NCI-H146 treated with DMSO at 0.1 percent for 48 hours (cell line): Measurements from ENCODE around the gene EFNA2.
"Not testable (repeated sequence)": the region's sequence is repeated elsewhere in the genome, so short reads cannot be mapped to it uniquely, and the experiment has no call there.

Source experiments
- DNase-seq: peaks from one replicate; lab custom pipeline; 2025; ENCODE audit not compliant: unreplicated experiment; lab: John Stamatoyannopoulos, UW

The EFNA2 gene

DNA sequence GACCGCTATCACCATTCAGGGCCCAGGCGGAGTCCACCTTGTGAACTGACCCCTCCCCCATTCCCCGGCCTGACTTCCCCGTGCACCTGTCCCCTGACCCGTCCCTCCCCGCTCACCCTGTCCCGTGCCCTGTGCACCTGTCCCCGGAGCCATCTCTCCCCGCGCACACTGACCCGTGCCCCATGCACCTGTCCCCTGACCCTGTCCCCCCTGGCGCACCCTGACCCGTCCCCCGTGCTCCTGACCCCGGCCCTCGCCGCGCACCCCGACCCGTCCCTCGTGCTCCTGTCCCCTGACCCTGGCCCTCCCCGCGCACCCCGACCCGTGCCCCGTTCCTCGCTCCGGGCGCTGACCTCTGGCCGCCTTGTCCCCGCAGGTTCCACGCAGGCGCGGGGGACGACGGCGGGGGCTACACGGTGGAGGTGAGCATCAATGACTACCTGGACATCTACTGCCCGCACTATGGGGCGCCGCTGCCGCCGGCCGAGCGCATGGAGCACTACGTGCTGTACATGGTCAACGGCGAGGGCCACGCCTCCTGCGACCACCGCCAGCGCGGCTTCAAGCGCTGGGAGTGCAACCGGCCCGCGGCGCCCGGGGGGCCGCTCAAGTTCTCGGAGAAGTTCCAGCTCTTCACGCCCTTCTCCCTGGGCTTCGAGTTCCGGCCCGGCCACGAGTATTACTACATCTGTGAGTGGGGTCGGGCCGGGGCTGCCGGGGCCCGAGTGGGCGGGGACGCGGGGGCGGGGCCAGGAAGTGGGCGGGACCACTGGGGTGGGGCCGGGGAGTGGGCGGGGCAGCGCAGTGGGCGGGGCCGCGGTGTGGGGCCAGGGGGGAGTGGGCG, 9.7 kb downstream of the EFNA2 start:
- no peak for DNase-seq

DNA sequence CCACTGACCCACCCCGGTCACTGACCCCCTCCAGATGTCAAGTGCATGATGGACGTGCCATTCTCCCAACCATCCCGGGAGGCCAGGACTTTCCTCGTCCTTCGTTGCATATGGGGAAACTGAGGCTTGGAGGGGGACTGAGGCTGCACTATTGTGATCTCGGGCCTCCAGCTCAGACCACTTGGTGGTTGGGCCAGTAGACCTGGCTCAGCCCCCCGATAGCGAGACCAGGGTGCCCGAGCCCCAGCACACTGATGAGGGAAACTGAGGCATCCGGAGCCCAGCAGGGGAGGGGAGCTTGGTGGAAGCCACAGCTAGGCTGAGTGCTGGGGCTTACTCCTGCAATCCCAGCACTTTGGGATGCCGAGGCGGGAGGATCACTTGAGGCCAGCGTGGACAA, 10.4 kb downstream of the EFNA2 start:
- no peak for DNase-seq

DNA sequence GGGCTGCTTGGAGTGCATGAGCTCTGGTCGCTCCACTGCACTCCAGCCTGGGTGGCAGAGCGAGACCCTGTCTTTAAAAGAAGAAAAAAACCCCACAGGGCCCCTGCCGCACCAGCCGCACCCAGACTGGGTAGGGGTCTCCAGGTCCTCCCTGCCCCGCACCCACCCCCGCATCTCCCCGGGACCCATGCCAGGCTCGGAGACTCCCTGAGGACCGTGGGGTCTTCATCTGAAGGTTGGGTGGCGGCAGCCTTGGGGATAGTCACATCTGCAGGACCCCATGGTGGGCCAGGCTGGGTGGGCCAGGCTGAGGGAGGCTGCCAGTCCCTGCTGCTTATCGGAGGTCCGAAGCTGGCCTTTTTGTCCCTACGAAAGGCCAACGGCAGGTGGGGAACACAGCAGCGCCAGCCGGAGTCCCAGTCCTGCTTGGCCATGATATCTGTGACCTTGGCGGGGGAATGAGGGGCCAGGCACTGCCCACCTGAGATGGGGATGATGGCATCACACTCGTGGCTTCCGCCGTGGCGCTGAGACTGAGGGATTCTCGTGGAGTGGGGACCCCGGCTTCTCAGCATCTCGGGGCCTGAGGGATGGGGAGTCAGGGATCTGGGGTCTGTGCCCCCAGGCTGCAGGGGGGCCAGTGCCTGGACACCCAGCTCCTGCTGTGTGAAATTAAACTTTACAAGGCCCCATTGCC, 11.1 kb downstream of the EFNA2 start:
- no peak for DNase-seq

DNA sequence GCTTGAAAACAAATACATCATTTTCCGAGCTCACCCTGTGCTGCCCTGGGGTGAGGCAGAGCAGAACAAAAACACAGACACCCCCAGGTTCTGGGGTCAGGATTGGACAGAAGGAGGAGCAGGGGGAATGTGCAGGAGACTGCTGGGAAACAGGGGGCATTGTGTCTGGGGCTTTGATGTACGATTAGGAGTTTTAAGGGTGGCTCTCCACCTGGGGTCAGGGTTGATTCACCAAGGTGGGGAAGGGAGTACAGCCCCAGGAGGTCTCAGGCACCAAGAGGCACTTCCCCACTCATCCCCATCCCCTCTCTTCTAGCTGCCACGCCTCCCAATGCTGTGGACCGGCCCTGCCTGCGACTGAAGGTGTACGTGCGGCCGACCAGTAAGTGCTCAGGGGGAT, 12.6 kb downstream of the EFNA2 start:
- DNase-seq: no peak

DNA sequence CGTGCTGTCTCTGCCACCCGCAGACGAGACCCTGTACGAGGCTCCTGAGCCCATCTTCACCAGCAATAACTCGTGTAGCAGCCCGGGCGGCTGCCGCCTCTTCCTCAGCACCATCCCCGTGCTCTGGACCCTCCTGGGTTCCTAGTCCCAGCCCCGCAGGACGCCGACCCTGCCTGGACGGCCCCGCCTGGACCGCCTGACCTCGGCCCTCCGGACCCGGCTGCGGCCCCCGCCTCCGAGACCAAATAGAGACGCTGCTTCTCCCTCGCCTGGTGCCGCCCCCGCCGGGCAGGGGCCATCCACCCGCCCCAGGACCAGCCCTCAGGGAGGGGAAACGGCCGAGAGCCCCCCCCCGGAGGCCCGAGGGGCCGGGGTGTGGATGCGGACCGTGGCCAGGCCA, 14.1 kb downstream of the EFNA2 start:
- no peak for DNase-seq

DNA sequence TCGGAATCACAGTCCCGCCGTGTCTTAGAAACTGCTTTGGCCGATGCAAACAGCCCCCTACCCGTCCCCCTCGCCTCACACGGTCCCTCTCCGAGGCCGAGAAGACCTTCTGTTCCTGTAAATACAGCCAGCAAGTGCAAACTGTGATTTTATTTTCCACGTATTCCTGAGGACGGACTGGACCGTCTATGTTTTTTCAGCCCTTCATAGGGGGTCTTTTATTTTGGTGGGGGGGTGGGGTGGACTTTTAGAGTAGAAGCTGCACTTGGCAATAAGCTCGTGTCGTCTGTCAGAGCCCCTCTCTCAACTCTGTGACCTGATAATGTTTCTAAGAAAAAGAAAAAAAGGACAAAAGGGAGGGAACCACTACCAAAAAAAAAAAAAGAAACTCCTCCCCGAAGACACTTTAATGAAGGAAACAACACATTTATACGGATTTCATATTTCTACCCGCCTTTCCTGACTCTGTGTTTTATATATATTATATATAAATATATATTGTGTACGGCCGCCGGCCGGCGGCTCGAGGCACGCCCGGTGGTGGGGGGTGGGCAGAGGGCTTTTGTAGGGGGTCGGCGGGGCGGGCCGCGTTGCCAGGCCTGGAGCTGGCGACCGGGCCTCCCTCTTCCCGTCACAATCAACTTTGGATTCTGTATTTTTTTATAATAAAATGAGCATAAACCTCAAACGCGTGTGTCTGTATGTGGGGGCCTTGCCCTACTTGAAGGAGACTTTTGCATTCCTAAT, 15.2 kb downstream of the EFNA2 start:
- no peak for DNase-seq

DNA sequence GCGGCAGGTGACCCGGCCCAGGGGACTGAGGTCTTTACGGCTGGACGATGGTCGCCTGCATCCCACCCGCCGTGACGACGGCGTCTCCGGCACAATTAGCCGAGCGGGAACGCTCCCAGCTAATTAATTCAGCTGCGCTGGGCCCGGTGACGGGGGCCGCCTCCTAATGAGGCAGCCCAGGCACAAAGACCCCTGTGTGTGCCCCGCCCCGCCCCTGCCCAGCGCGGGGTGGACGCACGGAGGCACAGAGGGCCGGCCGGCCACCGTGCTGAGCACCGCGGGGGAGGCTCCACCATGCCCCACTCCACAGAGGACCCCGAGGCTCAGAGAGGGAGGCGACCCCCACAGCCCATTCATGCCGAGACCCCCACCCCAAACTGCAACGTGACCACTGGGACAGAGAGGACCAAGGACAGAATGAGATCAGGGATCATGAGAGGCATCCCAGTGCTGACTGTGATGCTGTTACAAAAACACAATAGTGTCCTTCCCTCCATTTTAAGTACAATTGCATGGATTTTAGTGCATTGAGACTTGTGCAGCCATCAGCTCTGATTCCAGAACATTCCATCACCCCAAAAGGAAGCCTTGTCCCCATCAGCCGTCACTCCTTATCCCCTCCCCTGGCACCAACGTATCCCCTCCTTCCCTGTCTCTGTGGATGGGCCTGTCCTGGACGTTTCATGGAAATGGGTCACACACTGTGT, 17.0 kb downstream of the EFNA2 start:
- DNase-seq: no peak

DNA sequence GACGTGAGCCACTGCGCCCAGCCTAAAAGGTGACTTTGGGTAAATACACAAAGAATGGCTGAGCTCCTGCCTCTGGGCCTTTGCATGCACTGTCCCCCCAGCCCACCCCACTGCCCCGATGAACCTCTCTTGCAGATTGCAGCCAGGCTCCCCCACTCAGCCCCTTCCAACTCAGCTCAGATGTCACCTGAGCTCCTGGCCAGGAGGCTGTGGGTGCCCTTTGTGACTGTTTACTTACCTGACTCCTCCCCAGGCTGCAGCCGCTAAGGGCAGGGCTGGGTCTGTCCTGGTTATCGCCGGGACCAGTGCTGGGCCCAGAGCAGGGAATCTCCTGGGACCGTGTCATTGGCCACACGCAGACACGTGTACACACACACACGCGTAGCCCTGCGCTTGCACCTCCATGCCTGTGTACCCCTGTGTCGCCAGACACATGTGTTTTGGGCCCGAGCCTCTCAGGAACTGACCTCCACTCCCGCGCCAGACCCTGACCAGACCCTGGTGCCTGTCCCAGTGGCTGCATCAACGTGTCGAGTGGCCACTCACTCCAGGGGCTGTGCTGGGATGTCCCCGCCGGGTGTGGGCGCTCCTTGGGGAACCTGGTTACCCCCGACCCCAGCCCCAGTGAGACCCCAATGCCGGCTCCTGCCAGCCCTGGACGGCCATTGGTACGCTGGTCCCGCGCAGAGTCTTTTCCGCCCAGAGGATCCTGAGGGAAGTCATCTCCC, 18.7 kb downstream of the EFNA2 start:
- DNase-seq: no peak

DNA sequence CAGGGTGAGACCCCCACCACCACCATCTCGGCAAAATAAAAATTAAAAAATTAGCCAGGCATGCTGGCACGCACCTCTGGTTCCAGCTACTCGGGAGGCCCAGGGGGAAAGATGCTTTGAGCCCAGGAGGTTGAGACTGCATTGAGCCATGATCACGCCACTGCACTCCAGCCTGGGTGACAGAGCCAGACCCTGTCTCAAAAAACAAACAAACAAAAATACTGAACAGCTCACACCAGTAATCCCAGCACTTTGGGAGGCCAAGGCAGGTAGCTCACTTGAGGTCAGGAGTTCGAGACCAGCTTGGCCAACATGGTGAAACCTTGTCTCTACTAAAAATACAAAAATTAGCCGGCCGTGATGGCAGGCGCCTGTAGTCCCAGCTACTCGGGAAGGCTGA, 19.7 kb downstream of the EFNA2 start:
- not testable (repeated sequence) for DNase-seq

DNA sequence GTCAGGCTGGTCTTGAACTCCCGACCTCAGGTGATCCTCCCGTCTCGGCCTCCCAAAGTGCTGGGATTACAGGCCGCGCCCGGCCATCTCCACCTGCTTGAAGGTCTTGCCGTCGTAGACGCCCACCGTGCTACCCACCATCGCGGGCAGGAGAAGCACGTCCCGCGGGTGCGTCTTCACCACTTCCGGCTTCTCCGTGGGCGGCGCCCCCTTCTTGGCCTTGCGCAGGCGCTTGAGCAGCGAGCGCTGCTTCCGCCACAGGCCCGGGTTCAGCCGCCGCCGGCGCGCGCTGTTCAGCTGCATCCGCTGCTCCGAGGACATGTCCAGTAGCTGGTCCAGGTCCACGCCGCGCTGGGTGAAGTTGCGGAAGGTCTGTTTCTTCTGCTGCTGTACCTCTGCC, 21.6 kb downstream of the EFNA2 start:
- DNase-seq: no peak

DNA sequence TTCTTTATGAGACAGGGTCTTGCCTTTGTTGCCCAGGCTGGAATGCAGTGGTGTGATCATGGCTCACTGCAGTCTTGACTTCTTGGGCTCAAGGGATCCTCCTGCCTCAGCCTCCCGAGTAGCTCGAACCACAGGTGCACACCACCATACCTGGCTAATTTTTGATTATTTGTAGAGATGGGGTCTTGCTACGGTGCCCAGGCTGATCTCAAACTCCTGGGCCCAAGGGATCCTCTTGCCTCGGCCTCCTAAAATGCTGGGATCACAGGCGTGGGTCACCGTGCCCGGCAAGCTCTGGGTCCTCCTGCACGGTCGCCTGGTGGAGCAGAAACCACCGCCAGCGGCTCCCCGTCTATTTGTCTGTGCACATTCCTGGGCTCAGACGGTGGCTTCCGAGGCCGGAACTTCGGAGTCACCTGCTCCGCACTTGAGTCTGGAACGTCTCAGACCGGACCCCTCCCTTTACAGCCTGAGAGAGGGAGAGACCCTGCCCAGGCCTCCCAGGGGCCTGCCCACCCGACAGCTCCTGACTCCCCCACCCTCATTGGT, 22.2 kb downstream of the EFNA2 start:
- no peak for DNase-seq

DNA sequence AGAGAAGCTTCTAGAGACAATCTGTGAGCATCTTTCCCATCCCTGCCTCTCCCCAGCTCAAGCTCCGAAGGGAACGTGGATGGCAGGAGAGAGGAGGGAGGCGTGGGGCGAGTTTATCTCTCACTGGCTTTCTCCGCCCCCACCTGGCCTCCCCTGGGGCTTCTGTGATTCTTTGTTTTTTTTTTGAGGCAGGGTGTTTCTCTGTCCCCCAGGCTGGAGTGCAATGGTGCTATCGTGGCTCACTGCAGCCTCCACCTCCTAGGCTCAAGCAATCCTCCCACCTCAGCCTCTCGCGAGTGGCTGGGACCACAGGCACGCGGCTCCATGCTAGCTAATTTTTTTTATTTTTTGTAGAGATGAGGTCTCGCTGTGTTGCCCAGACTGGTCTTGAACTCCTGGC, 23.0 kb downstream of the EFNA2 start:
- no peak for DNase-seq

DNA sequence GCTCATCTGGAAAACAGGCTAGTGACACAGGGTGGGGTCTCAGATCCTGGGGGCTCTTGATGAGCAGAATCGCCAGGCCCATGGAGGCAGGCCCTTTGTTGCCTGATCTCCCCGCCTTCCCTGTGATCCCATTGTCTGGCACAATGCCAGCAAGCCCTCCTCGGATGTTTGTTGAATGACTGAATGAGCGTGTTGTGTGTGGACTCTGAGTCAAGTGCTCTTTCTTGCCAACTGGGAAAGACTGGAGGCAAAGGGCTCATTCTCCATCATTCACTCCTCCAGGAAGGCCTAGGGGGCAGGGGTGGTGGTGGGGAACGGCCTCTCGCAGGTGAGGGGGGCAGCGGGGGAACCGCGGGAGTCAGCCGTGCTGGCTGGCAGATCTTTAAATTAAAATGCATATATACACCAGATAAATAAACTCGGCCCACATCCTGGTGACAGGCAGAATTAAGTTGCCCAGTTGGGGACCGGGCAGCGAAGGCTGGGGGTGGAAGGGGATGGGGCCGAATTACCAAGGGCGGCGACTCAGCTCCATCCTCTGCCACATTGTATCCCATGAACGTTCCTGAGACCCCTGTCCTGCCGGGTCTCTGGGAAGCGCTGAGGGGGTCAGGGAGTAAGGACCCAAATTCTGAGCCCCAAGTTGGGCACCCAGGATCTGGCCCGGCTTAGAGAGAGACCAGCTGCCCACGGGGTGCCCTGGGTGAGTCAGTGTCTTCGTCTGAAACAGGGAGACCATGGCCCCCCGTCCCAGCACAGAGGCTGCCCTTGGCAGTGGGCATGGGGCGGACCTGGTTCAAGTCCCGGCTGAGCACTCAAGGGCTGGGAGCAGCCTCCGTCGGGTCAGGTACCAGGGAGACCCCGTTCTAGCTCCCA, 24.5 kb downstream of the EFNA2 start:
- DNase-seq: no peak

DNA sequence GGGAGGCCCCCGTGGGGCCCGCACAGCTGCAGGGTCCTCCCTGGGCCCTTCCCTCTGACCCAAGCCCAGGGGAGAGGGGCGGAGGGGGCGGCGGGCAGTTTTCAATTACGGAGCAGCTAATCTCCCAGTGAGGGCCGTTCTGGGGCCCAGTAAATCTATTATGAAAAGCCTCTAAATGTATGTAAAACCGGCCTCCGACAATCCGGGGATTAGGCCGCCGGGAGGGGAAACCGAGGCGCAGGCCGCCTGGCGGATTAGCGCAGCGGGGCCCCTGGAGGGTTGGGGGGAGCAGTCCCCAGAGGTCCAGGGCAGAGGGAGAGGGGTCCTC, 25.1 kb downstream of the EFNA2 start:
- no peak for DNase-seq

DNA sequence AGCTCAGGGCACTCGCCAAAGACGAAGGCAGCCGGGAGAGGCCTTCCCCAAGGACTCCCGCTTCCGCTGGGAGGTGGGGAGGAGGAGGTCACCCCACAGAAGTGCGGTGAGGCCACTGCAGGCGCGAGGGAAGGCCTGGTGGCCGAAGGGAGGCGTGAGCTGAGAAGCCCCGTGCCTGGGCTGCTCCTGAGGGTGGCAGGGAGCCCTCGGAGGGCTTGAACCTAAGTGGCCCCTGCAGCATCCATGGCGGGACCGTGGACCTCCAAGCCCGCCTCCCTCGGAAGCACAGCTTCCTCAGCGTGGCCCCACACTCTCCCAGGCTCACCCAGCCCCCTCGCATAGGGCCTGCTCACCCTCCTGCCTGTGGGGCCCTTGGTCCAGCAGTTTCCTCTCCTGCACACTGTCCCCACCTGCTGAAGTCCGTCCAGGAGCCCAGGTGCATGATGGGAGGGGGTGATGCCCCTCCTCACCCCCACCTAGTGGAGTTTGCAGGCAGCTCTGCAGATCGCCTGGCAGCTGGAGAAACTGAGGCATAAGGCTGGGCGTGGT, 25.9 kb downstream of the EFNA2 start:
- DNase-seq: no peak

DNA sequence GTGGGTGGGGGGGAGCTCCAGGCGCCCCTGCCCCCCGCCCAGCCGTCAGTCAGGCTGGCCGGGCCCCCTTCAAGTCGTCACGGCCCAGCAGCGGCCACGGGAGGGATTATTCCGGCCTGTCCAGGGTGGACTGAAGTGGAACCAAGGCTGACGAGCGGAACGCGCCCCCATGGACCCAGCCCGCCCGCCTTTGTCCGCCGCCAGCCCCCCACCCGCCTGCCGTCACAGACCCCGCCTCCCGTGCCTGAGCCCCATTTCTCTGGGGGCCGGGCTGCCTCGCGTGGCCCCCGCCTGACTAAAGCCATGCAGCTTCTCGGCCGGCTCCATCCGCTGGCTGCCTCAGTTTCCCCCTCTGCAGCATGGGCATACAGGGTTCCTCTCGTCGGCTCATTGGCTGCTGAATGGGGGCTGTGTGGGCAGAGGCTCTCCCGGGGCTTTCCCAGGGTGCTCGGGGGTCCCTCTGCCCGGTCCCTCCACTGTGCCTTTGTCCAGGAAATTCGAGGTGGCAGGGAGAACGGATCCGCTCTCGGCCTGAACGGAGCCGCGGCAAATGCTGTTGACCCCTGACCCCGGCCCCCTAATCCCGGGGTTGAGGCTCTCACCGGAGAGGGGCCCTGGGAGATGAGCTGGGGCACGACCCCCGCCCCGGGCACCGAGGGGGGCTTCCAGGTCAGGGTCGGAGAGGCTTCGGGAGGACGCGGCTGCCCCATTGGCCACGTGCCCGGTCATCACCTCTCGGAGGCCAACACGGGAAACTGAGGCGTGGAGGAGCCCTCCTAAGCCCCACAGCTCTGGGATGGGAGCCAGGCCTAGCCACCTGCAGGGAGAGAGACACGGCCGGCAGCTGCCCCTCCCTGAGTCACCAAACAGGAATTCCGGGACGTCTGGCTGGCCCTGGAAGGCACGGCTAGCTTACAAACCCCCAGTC, 27.4 kb downstream of the EFNA2 start:
- no peak for DNase-seq

DNA sequence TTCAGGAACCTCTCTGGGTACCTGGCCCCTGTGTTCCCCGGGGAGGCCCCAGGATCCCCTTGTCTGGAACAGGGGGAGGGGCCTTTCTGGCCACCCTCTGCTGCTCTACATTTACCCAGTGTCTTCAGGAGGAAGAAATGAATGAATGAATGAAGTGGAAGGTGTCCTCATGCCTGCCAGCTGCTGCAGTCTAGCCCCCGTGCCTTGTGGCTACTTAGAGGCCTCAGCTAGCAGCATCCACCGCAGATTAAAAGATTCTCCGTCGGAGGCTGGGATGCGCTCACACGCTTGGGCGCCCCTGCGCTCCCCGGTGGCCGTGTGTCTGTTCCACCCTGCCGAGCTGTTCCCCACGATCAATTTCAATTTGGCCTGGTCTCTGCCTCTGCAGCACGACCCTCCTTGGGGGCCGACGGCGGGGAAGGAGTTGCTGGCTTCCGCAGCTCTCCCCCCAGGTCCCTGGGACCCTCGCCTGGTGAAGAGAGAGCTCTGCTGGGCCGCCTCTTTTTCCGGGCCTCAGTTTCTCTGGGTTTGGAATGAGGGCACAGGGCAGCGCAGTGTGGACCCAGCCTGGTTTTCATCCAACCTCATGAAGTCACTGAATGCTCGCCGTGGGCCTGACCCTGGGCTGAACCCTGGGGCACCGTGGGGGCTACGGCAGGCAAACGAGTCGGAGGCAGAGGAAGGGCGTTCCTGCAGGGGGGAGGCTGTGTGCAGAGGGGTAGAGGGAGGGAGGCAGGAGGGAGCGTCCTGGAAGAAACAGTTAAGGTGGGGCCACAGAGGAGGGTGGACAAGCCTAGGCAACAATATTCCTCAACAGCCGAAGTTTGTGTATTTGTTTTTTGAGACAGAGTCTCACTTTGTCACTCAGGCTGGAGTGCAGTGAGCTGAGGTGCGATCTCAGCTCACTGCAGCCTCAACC, 28.3 kb downstream of the EFNA2 start:
- DNase-seq: no peak
